ENCODE measurements around the gene ILF3.

Gene ILF3

GRCh38 chr19:10653732-10654609 is at the start of gene ILF3:
Gene ILF3 (plus strand): TSS chr19:10654346. CDS start chr19:10670606, 16,260 bp downstream.
- peak within 1 kb of the TSS; percentile 96 for H3K27ac ChIP-seq
- peaks cover 30 to 34% of the 10 kb centered on the region in 2 experiments for H3K4me1 ChIP-seq (ENCODE audit: control insufficient read depth in 1 of 2, insufficient read depth in 1 of 2, low read depth in 1 of 2, low read length in 1 of 2)
- peak within 1 kb of the TSS; percentile 91 to 97 for H3K4me3 ChIP-seq (ENCODE audit: low read depth in 1 of 2, low read length in 1 of 2)
- TF ChIP-seq CTCF (IDR thresholded peaks at IDR 0.05), result no peak
- H3K27me3 ChIP-seq, result no peaks in the 10 kb centered on the region
- no peaks in the 10 kb centered on the region for H3K9me3 ChIP-seq
- H3K36me3 ChIP-seq, result no peaks in the 10 kb centered on the region

GRCh38 chr19:10604460-10604980 is 49.6 kb upstream of the ILF3 start:
- H3K27ac ChIP-seq, result peak overlapping the region; percentile 100
- TF ChIP-seq CTCF (IDR thresholded peaks at IDR 0.05), result no peak

GRCh38 chr19:10611907-10612306 is 42.2 kb upstream of the ILF3 start:
- H3K27ac ChIP-seq, result peak overlapping the region; percentile 61
- no peak for TF ChIP-seq CTCF (IDR thresholded peaks at IDR 0.05)
- H3K27me3 ChIP-seq, result no peaks in the 10 kb centered on the region
- peaks cover 38% of the 10 kb centered on the region for H3K36me3 ChIP-seq
- H3K4me3 ChIP-seq (ENCODE audit: low read depth in 1 of 2, low read length in 1 of 2), result no peak overlapping the region
- no peaks in the 10 kb centered on the region for H3K9me3 ChIP-seq
- H3K4me1 ChIP-seq (ENCODE audit: control insufficient read depth in 1 of 2, insufficient read depth in 1 of 2, low read depth in 1 of 2, low read length in 1 of 2), result peaks cover 39 to 45% of the 10 kb centered on the region in 2 experiments

More at GRCh38 chr19:10604460-10604980, 49.6 kb upstream of the ILF3 start:
- Histone ChIP-seq H3K9me3 (no peaks in the 10 kb centered on the region), H3K36me3 (peaks cover 12% of the 10 kb centered on the region), H3K4me3 (ENCODE audit: low read depth in 1 of 2, low read length in 1 of 2) (peak overlapping the region; percentile 87 to 99), H3K4me1 (ENCODE audit: control insufficient read depth in 1 of 2, insufficient read depth in 1 of 2, low read depth in 1 of 2, low read length in 1 of 2) (peaks cover 41 to 44% of the 10 kb centered on the region in 2 experiments), H3K27me3 (no peaks in the 10 kb centered on the region)

- Histone ChIP-seq H3K27ac (peak overlapping the region; percentile 61), H3K4me1 (ENCODE audit: control insufficient read depth in 1 of 2, insufficient read depth in 1 of 2, low read depth in 1 of 2, low read length in 1 of 2) (peaks cover 37 to 41% of the 10 kb centered on the region in 2 experiments), H3K4me3 (ENCODE audit: low read depth in 1 of 2, low read length in 1 of 2) (no peak overlapping the region), H3K27me3 (no peaks in the 10 kb centered on the region), H3K36me3 (peaks cover 41% of the 10 kb centered on the region), H3K9me3 (no peaks in the 10 kb centered on the region)
- TF ChIP-seq CTCF (IDR thresholded peaks at IDR 0.05), result no peak
Measured at GRCh38 chr19:10612499-10613119, 41.5 kb upstream of the ILF3 start.

- Histone ChIP-seq H3K27me3 (no peaks in the 10 kb centered on the region), H3K4me3 (ENCODE audit: low read depth in 1 of 2, low read length in 1 of 2) (no peak overlapping the region), H3K27ac (peak overlapping the region; percentile 73), H3K9me3 (no peaks in the 10 kb centered on the region), H3K4me1 (ENCODE audit: control insufficient read depth in 1 of 2, insufficient read depth in 1 of 2, low read depth in 1 of 2, low read length in 1 of 2) (peaks cover 37 to 41% of the 10 kb centered on the region in 2 experiments), H3K36me3 (peaks cover 64% of the 10 kb centered on the region)
- no peak for TF ChIP-seq CTCF (IDR thresholded peaks at IDR 0.05)
Measured at GRCh38 chr19:10615429-10616023, 38.6 kb upstream of the ILF3 start.

All from neutrophil (primary cell).